Measurements from ENCODE around the gene UMOD.

Gene UMOD

GRCh38 chr16:20352615-20353014 lies at the start of gene UMOD:
UMOD (minus strand) TSS chr16:20352715; CDS start chr16:20350737, 1,978 bp downstream.
- DNase-seq (ENCODE audit: low read depth, low spot score), result no peak
- ChIA-PET POLR2A (no interaction called here), CTCF (no interaction called here)
- H3K4me3 ChIP-seq (ENCODE audit: low read depth, low read length), result no peak within 1 kb of the TSS
- no peak for TF ChIP-seq CTCF (IDR thresholded peaks at IDR 0.05; ENCODE audit: insufficient read depth, low read length, missing control alignments)

- ChIA-PET POLR2A (no interaction called here), CTCF (no interaction called here)
- no peak for DNase-seq (ENCODE audit: low read depth, low spot score)
- no peak for TF ChIP-seq CTCF (IDR thresholded peaks at IDR 0.05; ENCODE audit: insufficient read depth, low read length, missing control alignments)
- no peak overlapping the region for H3K4me3 ChIP-seq (ENCODE audit: low read depth, low read length)
Measured at GRCh38 chr16:20401475-20402016, 49.0 kb upstream of the UMOD start.

- CTCF ChIA-PET, result interaction anchor here (1.0 kb wide), 1 partner anchor 488 kb away, joined by 3 read pairs; no protein-coding TSS in a partner anchor
- TF ChIP-seq CTCF (IDR thresholded peaks at IDR 0.05; ENCODE audit: insufficient read depth, low read length, missing control alignments), result no peak
- no peak overlapping the region for H3K4me3 ChIP-seq (ENCODE audit: low read depth, low read length)
- no peak for DNase-seq (ENCODE audit: low read depth, low spot score)
- POLR2A ChIA-PET, result no interaction called here
Measured at GRCh38 chr16:20401066-20401465, 48.6 kb upstream of the UMOD start.

GRCh38 chr16:20399185-20399584 lies 46.7 kb upstream of the UMOD start:
- CTCF ChIA-PET, result interaction anchor here (2.0 kb wide), 1 partner anchor 14 kb away, joined by 7 read pairs; no protein-coding TSS in a partner anchor
- no peak overlapping the region for H3K4me3 ChIP-seq (ENCODE audit: low read depth, low read length)
- no peak for DNase-seq (ENCODE audit: low read depth, low spot score)
- POLR2A ChIA-PET, result no interaction called here
- no peak for TF ChIP-seq CTCF (IDR thresholded peaks at IDR 0.05; ENCODE audit: insufficient read depth, low read length, missing control alignments)

- DNase-seq (ENCODE audit: low read depth, low spot score), result no peak
- no peak overlapping the region for H3K4me3 ChIP-seq (ENCODE audit: low read depth, low read length)
- POLR2A ChIA-PET, result no interaction called here
- CTCF ChIA-PET, result interaction anchor here (2.0 kb wide), 1 partner anchor 13 kb away, joined by 7 read pairs; no protein-coding TSS in a partner anchor
- TF ChIP-seq CTCF (IDR thresholded peaks at IDR 0.05; ENCODE audit: insufficient read depth, low read length, missing control alignments), result no peak
Measured at GRCh38 chr16:20398603-20399002, 46.1 kb upstream of the UMOD start.

GRCh38 chr16:20397468-20398074 lies 45.1 kb upstream of the UMOD start:
- no peak for DNase-seq (ENCODE audit: low read depth, low spot score)
- ChIA-PET POLR2A (no interaction called here), CTCF (no interaction called here)
- no peak for TF ChIP-seq CTCF (IDR thresholded peaks at IDR 0.05; ENCODE audit: insufficient read depth, low read length, missing control alignments)
- no peak overlapping the region for H3K4me3 ChIP-seq (ENCODE audit: low read depth, low read length)
